Inflammatory macrophage treated with lipopolysaccharide for 1 hour (primary cell): ENCODE results near the gene KLHL29.
A peak's percentile ranks its signal among the peaks of the same experiment; 100 is the strongest.

Experiments
- DNase-seq, 2 donors: peaks; one replicate each; pipeline ENCODE4 v3.0.0-alpha.2; 2020 to 2022

Gene KLHL29

DNA sequence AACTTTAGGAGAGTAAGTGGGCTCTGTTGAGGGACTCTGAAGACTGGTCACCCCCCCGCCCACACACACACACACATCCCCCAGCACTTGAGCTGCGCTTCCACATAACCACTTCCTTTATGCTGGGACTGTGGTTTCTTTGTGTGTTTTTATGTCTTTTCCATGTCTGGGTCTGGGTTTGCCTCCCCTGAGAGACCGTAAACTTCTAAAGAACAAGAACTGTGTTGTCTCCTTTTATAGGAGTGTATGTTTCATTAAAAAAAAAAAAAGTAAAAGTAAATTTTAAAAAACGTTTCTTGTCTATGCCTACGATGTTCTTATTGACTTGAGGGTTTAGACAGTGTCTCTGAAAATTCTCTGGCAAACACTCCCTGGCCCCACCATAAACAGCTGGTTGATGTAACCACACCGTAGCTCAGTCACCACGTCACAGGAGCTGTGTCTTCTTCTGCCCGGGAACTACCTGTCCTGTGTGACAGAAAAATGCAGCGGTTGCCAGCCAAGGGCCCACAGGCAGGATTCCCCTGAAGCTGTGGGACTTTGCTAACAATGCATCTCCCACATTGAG is 68.0 kb downstream of the KLHL29 start:
- DNase-seq, result peak; percentile 25 to 30

DNA sequence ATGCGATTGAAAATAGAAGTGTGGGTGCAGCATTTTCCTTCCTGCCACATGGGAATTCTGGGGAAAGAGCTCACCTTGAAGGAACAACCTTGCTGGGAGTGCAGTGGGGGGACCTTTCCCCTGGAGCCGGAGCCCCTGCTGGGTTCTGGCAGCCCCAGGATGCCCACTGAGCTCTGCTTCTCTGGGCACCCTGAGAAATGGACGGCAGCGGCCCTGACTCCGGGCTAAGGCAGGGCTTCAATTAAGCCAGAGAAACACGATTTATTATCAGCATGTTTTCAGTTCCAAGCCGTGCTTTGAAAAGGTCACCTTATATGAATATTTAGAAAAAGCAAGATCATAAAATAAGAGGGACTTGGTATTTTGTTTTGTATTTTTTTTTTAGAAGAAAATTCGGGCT is 68.5 kb downstream of the KLHL29 start:
- DNase-seq, result no peak

DNA sequence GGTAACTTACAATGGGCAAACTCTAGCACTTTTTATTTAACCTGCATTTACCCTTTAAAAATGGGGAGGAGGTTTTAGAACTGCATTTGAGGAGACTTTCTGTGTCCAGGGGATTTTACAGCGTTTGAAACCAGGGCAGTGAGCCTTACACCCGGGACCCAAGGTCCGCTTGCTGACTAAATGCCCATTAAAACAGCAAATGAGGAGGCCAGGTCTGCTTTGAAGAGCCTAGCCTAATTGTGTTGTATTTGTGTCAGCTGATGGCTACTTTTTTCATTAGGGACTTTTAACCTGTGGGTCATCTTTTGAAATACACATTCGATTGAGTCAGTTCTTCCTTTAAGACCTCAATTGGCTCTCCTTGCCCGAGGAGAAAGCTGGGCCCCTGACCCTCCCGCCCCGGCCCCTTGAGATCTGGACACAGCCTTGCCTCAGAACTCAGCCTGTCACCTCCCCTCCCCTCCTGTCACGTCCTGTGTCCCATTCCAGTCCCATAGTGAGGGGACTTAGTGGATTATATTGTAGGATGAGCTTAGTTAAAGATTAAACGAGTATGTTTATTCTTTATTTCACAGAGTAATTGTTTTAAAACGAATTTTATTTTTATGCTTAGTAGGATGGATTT is 69.0 kb downstream of the KLHL29 start:
- peak in 1 of 2 donors; percentile 17 for DNase-seq

DNA sequence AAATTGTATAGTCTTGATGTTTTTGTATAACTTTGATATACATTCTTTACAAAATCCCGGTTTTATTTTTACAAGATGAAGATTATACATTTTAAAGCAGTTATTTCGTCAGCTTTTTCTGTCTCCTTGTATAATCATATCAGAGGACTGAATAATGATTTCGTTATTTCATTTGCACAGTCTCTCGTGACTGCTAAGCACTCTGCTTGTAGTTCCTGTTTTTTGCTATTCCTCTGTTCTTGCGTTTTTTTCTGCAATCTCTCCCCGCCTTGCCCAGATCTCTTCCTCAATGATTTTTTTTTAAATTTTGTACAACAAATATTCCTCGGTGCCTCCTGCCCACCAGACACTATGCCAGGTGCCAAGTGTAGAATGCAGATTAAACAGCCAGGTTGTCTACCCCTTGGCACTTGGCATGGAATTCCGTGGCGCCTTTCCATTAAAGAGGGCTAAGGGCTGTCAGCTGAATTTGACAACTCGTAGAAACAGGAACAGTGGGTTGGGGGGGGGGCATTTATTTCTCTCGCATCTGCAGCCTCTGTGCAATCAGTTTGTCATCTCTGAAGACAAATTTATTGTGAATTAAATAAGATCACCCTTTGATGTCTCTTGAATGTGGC is 69.6 kb downstream of the KLHL29 start:
- peak; percentile 29 to 42 for DNase-seq

DNA sequence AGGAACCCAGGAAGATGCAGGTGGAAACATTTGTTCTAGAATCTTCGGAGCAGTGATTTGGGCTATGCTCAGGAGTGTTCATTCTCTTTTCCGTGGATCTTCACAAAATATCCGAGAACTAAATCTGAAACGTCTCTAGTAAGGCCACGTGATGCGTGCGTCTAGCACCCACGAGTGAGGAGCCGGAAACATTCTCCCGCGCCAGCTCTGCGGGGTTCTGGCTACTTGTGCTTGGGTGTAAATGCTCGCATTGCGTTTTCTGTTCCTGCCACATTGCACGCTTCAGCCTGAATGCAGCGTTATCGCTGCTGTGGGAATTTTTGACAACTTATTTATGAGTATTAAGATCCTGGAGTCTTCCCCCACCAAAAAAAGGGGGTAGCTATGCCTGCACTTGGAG is 71.4 kb downstream of the KLHL29 start:
- no peak for DNase-seq

DNA sequence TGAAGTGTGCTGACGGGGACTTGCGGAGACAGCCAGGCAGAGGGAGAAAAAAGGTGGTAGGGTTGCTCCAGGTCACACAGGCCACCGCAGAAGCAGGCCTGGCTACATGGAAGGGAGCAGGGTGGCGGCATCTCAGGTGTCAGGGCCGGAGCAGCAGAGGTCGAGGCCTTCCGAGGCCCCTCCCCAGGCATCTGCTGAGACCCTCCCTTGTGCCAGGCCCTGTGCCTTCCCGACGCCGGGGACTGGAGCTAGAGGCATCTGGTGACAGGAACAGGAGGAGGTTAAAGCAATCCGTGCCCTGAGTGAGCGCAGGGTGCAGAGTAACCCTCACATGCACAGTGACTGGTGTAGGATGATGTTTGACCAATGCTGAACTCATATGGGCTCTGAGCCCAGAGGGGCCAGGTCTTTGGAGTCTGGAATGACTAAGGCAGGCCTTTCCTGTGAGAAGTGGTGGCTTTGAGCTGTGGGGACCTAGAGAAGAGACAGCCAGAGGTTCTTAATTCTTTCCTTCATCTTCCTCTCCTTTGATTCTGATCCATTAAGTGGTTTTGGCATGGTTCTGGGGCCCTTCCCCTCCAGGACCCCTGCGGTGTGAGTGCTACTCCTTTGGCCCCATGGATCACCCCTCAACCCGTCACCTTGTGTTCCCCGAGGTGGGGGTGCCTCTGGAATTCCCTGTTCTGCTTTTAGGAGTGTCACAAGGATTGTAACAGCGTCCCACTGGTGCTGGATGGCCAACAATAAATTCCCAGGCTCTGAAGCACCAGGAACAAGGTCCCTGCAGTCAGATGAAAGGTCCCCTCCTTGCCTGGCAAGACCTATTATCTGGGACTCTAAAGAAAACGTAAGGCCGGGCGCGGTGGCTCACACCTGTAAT is 72.1 kb downstream of the KLHL29 start:
- no peak for DNase-seq

DNA sequence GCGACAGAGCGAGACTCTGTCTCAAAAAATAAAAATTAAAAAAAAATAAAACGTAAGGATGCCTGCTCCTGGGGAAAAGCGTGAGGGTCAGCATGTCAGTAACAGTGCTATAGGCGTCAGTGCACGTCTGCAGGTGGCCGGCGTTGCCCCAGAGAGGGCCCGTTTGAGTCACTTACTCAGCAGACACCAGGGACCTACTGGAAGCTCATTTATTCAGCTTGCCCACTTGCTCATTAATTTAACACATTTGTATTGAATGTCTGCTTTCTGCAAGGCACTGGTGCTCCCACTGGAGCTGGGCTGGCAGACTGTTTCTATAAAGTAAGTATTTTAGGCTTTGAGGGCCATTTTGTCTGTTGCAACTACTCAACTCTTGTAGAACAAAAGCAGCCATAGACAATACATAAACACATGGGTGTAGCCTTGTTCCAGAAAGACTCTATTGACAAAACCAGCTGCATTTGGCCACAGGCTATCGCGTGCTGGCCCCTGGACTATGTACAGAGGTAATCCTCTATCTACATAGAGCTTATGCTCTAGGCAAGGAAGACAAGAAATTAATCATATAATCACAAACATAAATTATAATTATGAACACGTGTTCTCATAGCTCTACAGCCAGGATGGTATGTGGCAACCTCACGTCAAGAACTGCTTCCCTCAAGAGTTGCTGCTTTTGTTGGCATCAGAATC is 73.2 kb downstream of the KLHL29 start:
- DNase-seq, result no peak

DNA sequence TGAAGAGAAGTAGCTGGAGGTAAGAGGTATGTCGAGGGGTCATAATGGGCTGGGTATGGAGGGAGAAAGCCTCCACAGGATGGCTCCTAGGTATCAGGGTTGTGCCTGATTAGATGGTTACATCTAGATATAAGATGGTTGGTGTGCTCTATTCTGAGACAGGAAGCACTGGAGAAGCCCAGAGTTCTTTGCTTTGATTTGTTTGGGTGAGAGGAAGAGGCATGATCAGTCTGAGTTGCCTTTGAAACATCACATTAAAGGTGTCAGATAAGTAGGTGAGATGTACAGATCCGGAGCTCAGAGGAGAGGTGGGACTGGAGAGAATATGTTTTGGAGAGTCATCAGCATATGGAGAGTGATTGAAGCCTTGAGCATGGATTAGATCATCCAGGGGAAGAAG is 74.1 kb downstream of the KLHL29 start:
- DNase-seq, result no peak

DNA sequence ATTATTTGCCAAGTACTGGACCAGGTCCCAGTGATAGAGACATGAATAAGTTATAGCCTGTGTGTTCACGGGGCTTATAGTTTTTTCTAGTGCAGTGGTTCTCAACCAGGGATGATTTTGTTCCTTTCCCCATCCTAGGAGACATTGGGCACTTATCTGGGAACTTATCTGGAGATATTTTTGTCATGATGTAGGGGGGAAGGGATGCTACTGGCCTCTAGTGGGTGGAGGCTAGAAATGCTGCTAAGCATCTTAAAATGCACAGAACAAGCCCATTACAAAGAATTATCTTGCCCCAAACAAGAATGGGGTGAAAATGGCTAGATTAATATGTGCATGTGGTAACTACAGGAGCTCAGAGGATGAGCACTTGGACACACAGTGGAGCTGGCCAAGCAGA is 75.2 kb downstream of the KLHL29 start:
- peak in 1 of 2 donors; percentile 26 for DNase-seq

DNA sequence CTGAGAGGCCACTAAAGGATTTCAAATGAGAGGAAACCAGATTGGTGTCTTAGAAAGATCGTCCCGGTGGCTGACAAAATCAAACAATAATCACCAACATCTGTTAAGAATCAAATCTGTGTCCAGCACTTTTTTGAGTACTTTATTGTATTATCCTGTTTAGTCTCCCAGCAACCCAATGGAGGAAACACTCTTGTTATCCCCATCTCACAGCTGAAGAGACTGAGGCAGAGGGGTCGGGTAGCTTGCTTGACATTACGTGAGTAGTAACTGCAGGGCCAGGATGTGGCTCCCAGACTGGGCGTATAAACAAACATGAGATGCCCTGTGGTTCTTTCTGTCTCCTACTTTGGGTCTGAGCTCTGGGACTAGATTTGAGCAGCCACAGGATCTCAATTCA is 76.0 kb downstream of the KLHL29 start:
- no peak for DNase-seq

DNA sequence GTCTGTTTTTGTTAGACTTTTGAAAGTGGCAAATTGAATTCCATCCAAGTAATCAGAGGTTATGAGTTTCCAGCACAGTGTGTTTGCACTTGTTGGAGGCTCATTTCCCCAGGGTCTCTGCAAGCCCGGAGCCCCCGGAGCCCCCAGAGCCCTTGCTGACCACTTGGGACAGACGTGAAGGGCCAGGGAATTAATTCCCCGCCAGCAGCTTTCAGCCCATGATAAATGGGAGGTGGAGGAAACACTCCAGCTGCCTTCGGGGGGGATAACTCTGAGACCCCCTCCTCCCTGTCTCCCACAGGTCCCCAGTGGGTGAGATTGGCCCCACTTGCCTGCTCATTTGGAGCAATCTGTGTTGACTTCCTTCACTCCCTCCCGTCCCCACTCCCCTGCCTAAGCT is 79.2 kb downstream of the KLHL29 start:
- no peak for DNase-seq

DNA sequence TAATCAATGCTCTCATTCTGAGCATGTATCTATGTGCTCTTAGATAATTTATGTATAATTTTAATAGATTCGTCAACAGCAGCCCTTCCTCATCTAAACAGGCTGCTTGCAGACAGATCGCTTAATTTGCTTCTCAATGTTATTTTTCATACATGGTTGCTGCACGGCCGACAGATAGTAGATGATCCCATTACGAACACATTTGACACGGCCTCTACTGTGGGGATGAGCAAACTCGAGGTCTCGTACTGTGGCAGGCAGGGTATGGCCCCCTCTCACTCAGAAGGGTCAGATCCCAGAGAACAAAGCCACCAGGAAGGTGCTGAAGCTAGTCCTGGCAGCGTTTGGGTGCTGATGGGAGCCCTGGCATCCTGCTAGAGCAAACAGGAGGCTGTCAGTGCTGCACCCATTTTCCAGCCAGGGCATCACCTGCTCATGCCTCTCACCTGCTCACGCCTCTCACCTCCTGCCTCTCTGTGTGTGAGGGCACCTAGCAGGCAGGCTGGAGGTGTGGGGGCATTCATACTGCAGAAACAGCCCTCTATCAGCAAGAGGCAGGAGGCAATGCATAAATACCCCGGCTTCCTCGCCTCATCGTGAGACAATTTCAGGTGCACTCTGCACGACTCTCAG is 80.0 kb downstream of the KLHL29 start:
- DNase-seq, result no peak

DNA sequence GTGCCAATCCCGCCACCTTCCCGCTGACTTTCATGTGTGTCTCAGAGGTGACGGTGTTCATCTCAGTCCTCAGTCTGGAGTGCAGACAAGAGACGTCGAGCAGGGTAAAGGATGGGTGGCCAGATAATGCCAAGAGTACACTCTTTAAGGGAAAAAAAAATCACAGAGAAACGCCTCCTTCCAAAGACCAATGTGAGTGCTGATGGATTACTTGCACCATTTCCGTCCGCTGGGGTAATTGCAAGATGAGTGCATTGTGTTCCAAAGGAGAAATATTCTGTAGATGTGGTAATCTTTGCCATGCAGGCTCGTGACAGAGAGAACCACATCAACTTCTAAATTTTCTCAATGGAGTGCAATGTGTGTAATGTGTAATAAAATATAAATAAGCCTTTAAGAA is 81.0 kb downstream of the KLHL29 start:
- no peak for DNase-seq

DNA sequence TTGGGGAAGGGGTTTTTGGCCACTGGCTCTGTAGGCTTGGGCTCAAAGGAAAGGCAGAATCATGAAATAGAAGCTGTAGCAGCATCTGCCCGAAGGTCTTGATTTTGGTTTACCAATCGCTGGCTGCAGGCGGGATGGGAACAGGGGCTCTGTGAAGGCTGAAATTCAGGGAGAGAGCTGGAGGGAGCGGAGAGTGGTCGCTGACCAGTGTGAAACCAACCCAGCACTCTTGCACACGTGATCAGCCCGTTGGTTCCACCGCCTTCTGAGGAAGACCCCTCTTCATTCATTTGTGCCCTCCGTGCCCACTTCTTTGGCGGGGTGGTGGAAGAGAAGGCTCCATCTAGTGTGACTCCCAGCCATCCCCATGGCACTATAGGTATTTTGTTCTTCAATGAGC is 82.6 kb downstream of the KLHL29 start:
- no peak for DNase-seq

DNA sequence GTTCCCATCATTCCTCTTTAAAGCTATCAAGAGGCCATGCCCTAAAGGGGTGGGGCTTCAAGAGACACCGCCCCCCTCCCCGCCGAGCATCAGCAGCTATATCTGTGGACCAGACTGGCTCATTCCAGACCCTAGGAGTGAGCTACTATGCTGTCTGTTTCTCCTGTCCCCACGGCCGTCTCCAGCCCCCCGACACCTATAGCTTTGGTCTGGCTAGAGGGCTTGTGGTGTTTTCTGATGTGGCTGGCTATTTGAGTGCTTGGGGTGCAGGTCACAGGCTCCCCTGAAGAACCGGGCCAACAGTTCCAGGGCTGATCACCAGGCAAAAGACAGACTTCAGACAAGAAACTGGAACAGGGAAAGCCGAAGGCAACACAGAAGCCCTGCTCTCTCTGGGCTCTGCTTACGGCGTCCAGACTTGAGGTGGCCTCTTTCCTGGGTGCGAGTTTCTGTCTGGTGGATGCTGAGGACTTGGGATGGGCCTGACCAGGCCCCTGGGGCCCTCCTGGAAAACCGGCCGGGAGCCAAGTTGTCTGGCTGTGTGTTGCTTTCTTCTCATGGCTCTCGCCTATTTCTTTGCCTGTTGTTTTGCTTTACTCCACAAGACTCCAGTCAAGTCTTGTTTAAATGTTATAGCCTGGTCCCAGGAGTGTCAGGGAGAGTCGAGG is 83.6 kb downstream of the KLHL29 start:
- no peak for DNase-seq

DNA sequence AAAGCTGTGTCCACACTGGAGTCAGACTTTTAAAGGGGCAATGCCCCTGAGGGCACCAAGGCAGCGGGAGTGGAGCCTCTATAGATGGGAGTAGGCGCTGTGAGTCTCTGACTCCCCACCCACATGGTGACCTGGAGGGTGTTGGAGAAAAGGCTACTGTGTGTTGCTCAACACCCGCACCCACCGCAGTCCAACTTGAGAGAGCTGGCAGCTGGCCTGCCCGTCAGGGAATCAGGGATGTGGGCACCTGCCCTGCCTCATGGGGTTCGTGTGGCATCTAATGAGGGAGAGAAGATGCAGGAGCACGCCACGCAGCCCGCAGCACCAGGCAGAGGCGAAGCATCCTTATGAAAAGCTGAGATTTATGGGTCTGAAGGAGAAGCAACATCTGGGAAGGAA is 84.2 kb downstream of the KLHL29 start:
- DNase-seq, result no peak

DNA sequence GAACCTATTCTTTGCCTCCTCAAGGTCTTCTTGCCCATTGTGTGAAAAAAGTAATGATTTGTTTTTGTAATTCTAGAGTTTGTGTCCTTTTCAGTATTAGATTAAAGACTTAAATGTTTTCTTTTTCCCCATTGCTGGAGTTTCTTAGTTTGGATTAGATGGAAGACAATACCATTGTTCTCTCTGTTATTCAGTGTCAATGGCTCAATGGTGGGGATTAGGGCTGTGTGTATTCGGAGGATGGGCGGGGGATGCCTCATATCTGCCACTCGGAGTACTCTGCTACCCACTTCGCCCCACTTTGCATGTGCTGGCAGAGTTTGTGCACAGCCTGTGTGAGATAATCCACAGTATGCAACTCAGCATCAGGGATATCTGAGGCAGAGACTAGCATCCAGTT is 90.1 kb downstream of the KLHL29 start:
- no peak for DNase-seq

DNA sequence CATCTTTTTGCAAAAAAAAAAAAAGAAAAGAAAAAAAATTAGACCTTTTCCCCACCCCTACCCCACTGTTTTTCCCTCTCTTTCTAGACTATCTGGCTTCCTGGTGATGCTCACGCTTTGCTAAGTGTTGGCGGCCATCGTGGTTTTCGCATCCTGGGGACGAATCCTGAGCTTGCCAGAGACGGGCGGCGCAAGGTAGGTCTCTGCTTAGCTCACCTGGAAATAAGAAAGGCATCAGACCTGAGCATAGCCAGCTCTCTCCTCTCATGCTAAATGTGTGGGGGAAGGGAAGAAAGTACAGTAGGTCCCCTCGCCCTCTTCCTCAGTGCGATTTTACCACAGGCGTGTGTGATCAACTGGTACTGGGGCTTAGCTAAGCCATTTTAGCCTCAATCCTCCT is 90.5 kb downstream of the KLHL29 start:
- DNase-seq, result no peak

DNA sequence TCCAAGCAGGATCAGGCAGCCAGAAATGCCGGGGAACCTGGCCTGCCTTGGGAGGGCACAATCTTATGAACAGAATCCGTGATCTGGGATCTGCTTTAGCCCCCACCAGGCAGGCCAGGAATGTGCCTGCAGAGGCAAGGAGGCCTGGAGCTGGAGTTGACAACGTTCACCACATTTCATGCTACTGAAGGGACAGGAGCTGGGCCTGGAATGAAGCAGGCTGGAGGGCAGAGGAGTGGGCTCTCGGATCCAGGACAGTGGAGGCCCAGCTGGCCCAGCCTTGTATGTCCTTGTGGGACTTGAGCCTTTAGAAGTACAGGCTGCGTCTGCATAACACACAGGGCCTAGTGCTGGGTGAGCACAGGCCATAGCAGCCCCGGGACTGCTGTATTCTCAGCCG is 91.8 kb downstream of the KLHL29 start:
- no peak for DNase-seq

DNA sequence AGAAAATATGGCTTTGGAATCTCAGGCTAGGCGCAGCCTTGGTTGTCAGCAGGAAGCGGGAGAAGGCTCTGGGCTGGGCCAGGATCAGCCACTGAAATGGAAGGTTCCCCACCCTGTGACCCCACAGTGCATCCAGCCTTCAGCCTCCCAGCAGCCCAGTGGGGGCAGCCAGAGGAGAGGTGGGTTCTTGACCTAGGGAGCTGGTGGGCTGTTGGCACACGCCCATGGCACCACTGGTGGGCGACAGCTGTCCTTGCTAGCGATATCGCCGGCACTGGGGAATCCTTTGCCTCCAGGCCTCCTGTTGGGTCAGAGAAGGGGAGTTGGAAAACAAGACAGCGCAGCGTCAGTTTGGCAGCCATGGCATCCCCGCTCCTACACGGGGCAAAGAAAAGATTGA is 92.4 kb downstream of the KLHL29 start:
- no peak for DNase-seq

DNA sequence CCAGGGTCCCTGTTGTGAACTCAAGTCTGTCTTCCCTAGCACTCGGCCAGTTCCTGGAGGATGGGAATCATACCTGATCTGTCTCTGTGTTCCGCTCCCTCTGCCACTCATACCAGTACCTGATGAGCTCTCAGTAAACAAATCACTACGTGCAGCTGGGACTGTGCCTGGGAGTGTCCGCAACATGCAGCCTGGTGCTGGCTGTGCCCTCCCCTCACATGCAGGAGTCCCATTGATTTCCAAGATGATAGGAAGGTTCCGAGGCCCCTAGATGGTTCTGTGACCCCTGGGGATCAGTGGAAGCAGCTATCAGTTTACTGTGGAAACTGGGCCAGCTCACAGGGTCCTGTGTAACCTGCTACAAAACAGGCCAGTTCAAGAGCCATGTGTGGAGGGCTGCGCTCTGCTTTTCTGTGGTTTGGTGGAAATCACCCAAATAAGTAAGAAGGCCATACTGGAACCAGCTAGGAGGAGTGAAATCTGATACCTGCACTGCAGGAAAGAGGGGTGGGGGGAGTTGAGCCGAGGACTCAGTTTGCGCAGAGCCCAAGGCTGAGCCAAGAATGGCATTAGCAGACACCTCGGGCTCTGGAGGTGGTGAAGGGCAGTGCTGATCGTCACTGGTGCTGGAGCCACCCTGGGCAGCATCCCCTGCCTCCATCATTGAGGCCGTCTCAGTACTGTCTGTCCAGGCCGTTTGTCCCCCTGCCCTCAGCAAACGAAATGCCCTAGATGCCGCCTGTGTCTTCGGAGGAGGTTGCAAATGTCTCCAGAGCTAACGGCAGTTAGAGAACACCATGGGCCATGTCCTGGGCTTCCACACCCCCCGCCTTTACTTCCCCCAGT is 93.3 kb downstream of the KLHL29 start:
- DNase-seq, result no peak
